HepG2 (cell line): ENCODE measurements around the gene FBXO4. TPM values are rescaled to one million over a fixed set of nuclear protein-coding genes. Genes with fewer than 3 reads are reported as not detected.

Experiments
- ATAC-seq: fragments of 200-7000 bp; cut with Tn5 transposase; 3 replicates; pipeline ENCODE4 v1.9.1; 2020; ENCODE audit warnings: mild to moderate bottlenecking, moderate library complexity
- BruUV-seq: library from RNA; stranded (reverse); fragments of 400-500 nt; replicated peaks from 2 replicates; lab custom pipeline; 2021; lab: Mats Ljungman, UMichigan
- CTCF ChIA-PET: fragments of 300-600 bp; formaldehyde crosslinking; extraction: SDS; loops from one replicate; lab custom pipeline; 2021; ENCODE audit warnings: low total read pairs, inconsistent platforms, low intra/inter-chr PET ratio; lab: Yijun Ruan, JAX
- POLR2A ChIA-PET: fragments of 350-600 bp; sonication (Branson Sonifier 250); formaldehyde crosslinking; loops from one replicate; lab custom pipeline; 2020; ENCODE audit warnings: antibody characterized with exemption, inconsistent platforms; lab: Yijun Ruan, JAX
- DNase-seq: peaks from one replicate; pipeline ENCODE4 v3.0.0-alpha.2; 2015; ENCODE audit warnings: low spot score
- FAIRE-seq: peaks from 3 replicates; lab custom pipeline; 2011; peaks lifted over from hg19 to GRCh38; lab: Jason Lieb, UNC
- H2AFZ ChIP-seq: one replicate; pipeline ENCODE4 v1.6.1; 2011; ENCODE audit warnings: low read length, inconsistent platforms
- H3K27ac ChIP-seq: fragments of 300-600 bp; 3 replicates; pipeline ENCODE4 v1.8.0; 2011; ENCODE audit warnings: mixed run types, mild to moderate bottlenecking, mixed read lengths, low read length, inconsistent platforms; ENCODE audit not compliant: insufficient read depth; ENCODE audit errors: extremely low read length
- H3K27me3 ChIP-seq, 2 experiments: fragments of 200-600 bp in 1 of 2; 2 replicates in 1 of 2; 3 replicates in 1 of 2; pipeline versions ENCODE4 v1.6.0 to v1.8.0; 2011; ENCODE audit warnings: low read length in 2 of 2, mild to moderate bottlenecking in 2 of 2, moderate library complexity in 2 of 2, inconsistent platforms in 1 of 2; ENCODE audit not compliant: insufficient read depth in 2 of 2, control insufficient read depth in 1 of 2
- H3K36me3 ChIP-seq, 2 experiments: fragments of 200-600 bp in 1 of 2; replicated peaks in 1 of 2; 2 replicates in 1 of 2; 3 replicates in 1 of 2; pipeline versions ENCODE4 v1.5.1 to v1.8.0; 2011; ENCODE audit warnings: low read length in 2 of 2, inconsistent platforms in 1 of 2; ENCODE audit not compliant: insufficient read depth in 2 of 2, control insufficient read depth in 1 of 2
- H3K4me1 ChIP-seq: 2 replicates; pipeline ENCODE4 v1.5.1; 2012; ENCODE audit warnings: low read length, inconsistent platforms; ENCODE audit not compliant: insufficient read depth
- H3K4me2 ChIP-seq: 2 replicates; pipeline ENCODE4 v1.6.0; 2011; ENCODE audit warnings: low read depth, low read length, inconsistent platforms
- H3K4me3 ChIP-seq, 3 experiments: fragments of 200-600 bp in 1 of 3; sonication (generic), shearing (Covaris generic) in 1 of 3; replicated peaks in 1 of 3; 2 replicates each; pipeline ENCODE4 v1.5.1; 2011 to 2016; ENCODE audit warnings: low read length in 3 of 3, inconsistent platforms in 2 of 3, low read depth in 2 of 3, mild to moderate bottlenecking in 2 of 3, control low read depth in 1 of 3, mixed read lengths in 1 of 3; ENCODE audit not compliant: insufficient read depth in 1 of 3
- H3K79me2 ChIP-seq: one replicate; pipeline ENCODE4 v1.6.1; 2011; ENCODE audit warnings: low read length, inconsistent platforms; ENCODE audit not compliant: insufficient read depth
- H3K9ac ChIP-seq: 2 replicates; pipeline ENCODE4 v1.6.0; 2011; ENCODE audit warnings: mild to moderate bottlenecking, low read depth, low read length, inconsistent platforms; ENCODE audit not compliant: insufficient read depth
- H3K9me3 ChIP-seq: 2 replicates; pipeline ENCODE4 v1.5.1; 2012; ENCODE audit warnings: mild to moderate bottlenecking, low read length
- H4K20me1 ChIP-seq: 2 replicates; pipeline ENCODE4 v1.6.0; 2011; ENCODE audit warnings: inconsistent platforms, mild to moderate bottlenecking, low read length, moderate library complexity; ENCODE audit not compliant: insufficient read depth
- FOSL1 ChIP-seq: sonication (generic); formaldehyde crosslinking; IDR thresholded peaks from 2 replicates; pipeline ENCODE4 v1.9.0; 2021; ENCODE audit warnings: missing genetic modification reagents, borderline replicate concordance
- MLLT10 ChIP-seq: sonication (generic); formaldehyde crosslinking; IDR thresholded peaks from 2 replicates; pipeline ENCODE4 v1.4.0; 2020; ENCODE audit warnings: missing genetic modification reagents
- PPARG ChIP-seq: conservative IDR thresholded peaks from 2 replicates; pipeline ENCODE4 v1.6.1; 2016; ENCODE audit warnings: missing biosample characterization, missing genetic modification reagents
- REL ChIP-seq: sonication (generic); formaldehyde crosslinking; conservative IDR thresholded peaks from 2 replicates; pipeline ENCODE4 v1.8.0; 2022; ENCODE audit warnings: mild to moderate bottlenecking, missing genetic modification reagents, moderate library complexity
- RXRB ChIP-seq: IDR thresholded peaks from 2 replicates; pipeline ENCODE4 v1.6.1; 2016; ENCODE audit warnings: borderline replicate concordance, missing genetic modification reagents, missing compliant biosample characterization
- SRSF9 ChIP-seq: fragments of 200-400 bp; formaldehyde crosslinking; IDR thresholded peaks from 2 replicates; pipeline ENCODE4 v1.6.1; 2018; ENCODE audit warnings: borderline replicate concordance, mild to moderate bottlenecking, low read depth, low read length; ENCODE audit not compliant: insufficient read depth, poor library complexity, severe bottlenecking
- ZNF329 ChIP-seq: sonication (generic); formaldehyde crosslinking; IDR thresholded peaks from 2 replicates; pipeline ENCODE4 v1.9.0; 2021; ENCODE audit warnings: low read depth, mild to moderate bottlenecking, missing genetic modification reagents
- ZNF564 ChIP-seq: sonication (generic); formaldehyde crosslinking; IDR thresholded peaks from 2 replicates; pipeline ENCODE4 v1.8.1; 2023; ENCODE audit warnings: mild to moderate bottlenecking, missing genetic modification reagents
- WGBS: methylation state at CpG from one replicate; pipeline ENCODE4 v1.1.6; 2017; ENCODE audit warnings: low lambda C conversion rate; 5-methylcytosine and 5-hydroxymethylcytosine counted together
- in situ Hi-C: cut with HindIII; loops from 2 replicates; pipeline ENCODE4 v1.10.0; 2017; ENCODE audit warnings: low pct_unique_long_range_greater_than_20kb; ENCODE audit not compliant: extremely low pct_ligation_motif_present
- intact Hi-C: fragments of 100-400 bp; cut with micrococcal nuclease; formaldehyde crosslinking; loops from one replicate; pipeline ENCODE4 v1.10.0; 2022; ENCODE audit not compliant: unreplicated experiment
- polyA plus RNA-seq, 8 experiments: library from polyadenylated mRNA; depleted of rRNA in 3 of 8; stranded (reverse) in 7 of 8; unstranded in 1 of 8; fragments of >200 nt; fragmentation: Illumina TruSeq in 4 of 8; extraction: Trizol in 4 of 8; gene quantifications; 2 replicates each; pipeline versions ENCODE4 v1.2.1 to v1.2.3, GENCODE V29; 2011 to 2016; ENCODE audit warnings: low read depth in 4 of 8, missing spikeins in 1 of 8, mixed read lengths in 1 of 8; ENCODE audit not compliant: insufficient read depth in 1 of 8
- total RNA-seq, 5 experiments: library from RNA; depleted of rRNA; stranded (reverse); fragments of >200 nt; fragmentation: Illumina TruSeq; extraction: Trizol; gene quantifications; 2 replicates each; pipeline ENCODE4 v1.2.3, GENCODE V29; 2016; ENCODE audit warnings: low read depth in 1 of 5
- TF ChIP-seq, protein P1 (sequence below): sonication (generic); formaldehyde crosslinking; conservative IDR thresholded peaks from 2 replicates; pipeline ENCODE4 v1.8.0; 2022; ENCODE audit warnings: mild to moderate bottlenecking, moderate library complexity, missing genetic modification reagents
- TF ChIP-seq, protein P2 (sequence below): sonication (generic); formaldehyde crosslinking; IDR thresholded peaks from 2 replicates; pipeline ENCODE4 v1.9.0; 2022; ENCODE audit warnings: low read depth, missing genetic modification reagents

FBXO4 gene
- total and polyA plus RNA-seq, 2 of the 13 experiments (the other 11 are each of a cell fraction or from before 2014, with no cell fraction given), result 5.2 to 16.4 TPM

DNA sequence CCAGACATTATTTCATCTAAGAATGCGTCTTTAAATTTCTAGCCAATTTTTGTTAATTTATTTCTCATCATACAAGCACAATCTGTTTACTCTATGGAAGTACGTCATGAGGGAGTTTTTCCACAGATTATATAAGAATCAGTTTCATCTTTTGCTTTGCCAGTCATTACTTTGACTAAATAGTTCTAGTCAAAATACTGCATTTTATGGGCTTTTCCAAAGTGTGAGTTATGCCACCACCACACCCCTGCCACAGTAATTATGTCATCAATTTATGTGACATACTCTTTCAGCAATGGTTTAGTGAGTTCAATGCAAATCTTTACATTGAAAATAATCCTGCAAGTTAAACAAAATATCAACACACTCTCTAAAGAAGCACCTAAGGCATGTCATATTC is 18.9 kb upstream of the FBXO4 start:
- H4K20me1 ChIP-seq, result no peaks in the 10 kb centered on the region
- H3K9ac ChIP-seq, result peak overlapping the region; percentile 18; the same call in 1 of the 2 replicates
- no TSS peak for BruUV-seq
- H3K79me2 ChIP-seq, result peaks cover 28% of the 10 kb centered on the region
- DNase-seq (no peak), ATAC-seq (no peak)
- H3K27ac ChIP-seq, result no peak overlapping the region
- peaks cover 31% of the 10 kb centered on the region for H3K4me1 ChIP-seq
- H3K4me3 ChIP-seq, result no peak overlapping the region
- WGBS, result 94% methylated on average over 2 of the region's 2 CpGs
- intact Hi-C loops, result no loop called here
- CTCF ChIA-PET, result no interaction called here
- no peaks in the 10 kb centered on the region; a peak in 1 of 5 replicates for H3K27me3 ChIP-seq
- POLR2A ChIA-PET, result interaction anchor here (2.9 kb wide), 1 partner anchor 19 kb away, joined by 81 read pairs; the partner anchor contains the start of gene FBXO4
- peaks cover 5 to 34% of the 10 kb centered on the region in 2 experiments; a peak in 4 of 5 replicates for H3K36me3 ChIP-seq
- H3K4me2 ChIP-seq, result peak overlapping the region; percentile 75
- H3K9me3 ChIP-seq, result no peaks in the 10 kb centered on the region
- TF ChIP-seq MLLT10 (no peak), RXRB (CRISPR knock-in tag) (no peak), SRSF9 (no peak), ZNF564 (CRISPR knock-in tag) (no peak), REL (CRISPR knock-in tag) (no peak), FOSL1 (CRISPR knock-in tag) (no peak), PPARG (no peak), ZNF329 (CRISPR knock-in tag) (no peak)
- TF ChIP-seq, protein P1, sequence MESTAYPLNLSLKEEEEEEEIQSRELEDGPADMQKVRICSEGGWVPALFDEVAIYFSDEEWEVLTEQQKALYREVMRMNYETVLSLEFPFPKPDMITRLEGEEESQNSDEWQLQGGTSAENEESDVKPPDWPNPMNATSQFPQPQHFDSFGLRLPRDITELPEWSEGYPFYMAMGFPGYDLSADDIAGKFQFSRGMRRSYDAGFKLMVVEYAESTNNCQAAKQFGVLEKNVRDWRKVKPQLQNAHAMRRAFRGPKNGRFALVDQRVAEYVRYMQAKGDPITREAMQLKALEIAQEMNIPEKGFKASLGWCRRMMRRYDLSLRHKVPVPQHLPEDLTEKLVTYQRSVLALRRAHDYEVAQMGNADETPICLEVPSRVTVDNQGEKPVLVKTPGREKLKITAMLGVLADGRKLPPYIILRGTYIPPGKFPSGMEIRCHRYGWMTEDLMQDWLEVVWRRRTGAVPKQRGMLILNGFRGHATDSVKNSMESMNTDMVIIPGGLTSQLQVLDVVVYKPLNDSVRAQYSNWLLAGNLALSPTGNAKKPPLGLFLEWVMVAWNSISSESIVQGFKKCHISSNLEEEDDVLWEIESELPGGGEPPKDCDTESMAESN (CRISPR knock-in tag), result no peak
- TF ChIP-seq, protein P2, sequence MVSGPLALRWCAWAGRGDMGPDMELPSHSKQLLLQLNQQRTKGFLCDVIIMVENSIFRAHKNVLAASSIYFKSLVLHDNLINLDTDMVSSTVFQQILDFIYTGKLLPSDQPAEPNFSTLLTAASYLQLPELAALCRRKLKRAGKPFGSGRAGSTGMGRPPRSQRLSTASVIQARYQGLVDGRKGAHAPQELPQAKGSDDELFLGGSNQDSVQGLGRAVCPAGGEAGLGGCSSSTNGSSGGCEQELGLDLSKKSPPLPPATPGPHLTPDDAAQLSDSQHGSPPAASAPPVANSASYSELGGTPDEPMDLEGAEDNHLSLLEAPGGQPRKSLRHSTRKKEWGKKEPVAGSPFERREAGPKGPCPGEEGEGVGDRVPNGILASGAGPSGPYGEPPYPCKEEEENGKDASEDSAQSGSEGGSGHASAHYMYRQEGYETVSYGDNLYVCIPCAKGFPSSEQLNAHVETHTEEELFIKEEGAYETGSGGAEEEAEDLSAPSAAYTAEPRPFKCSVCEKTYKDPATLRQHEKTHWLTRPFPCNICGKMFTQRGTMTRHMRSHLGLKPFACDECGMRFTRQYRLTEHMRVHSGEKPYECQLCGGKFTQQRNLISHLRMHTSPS (CRISPR knock-in tag), result no peak
- TF ChIP-seq, all 625 proteins: peak for 0
- no peak overlapping the region for H2AFZ ChIP-seq
- in situ Hi-C loops, result no loop called here
- FAIRE-seq, result no peak
